T-cell (primary cell): ENCODE measurements around the gene PER2. TPM values are rescaled to one million over a fixed set of nuclear protein-coding genes. Genes with fewer than 3 reads are reported as not detected.

Experiments used
- ATAC-seq, 4 experiments: fragments of 200-7000 bp in 3 of 4; fragments of 150-1000 bp in 1 of 4; cut with Tn5 transposase; replicated peaks in 1 of 4; 1 replicate in 3 of 4; 2 replicates in 1 of 4; pipeline ENCODE4 v1.10.0; 2021; ENCODE audit warnings: moderate library complexity in 3 of 4, mild to moderate bottlenecking in 2 of 4, moderate number of reproducible peaks in 1 of 4
- CTCF ChIA-PET, 2 donors: fragments of 300-600 bp; sonication (Branson Sonifier 250); formaldehyde crosslinking; loops; one replicate each; lab custom pipeline; 2022; ENCODE audit warnings: antibody characterized with exemption in 2 of 2; lab: Charles Lee
- POLR2A ChIA-PET, 2 donors: fragments of 300-600 bp; sonication (Branson Sonifier 250); formaldehyde crosslinking; loops; one replicate each; lab custom pipeline; 2022; ENCODE audit warnings: antibody characterized with exemption in 2 of 2; lab: Charles Lee
- DNase-seq, 35 experiments: peaks; one replicate each; pipeline versions ENCODE4 v3.0.0 to v3.0.0-alpha.2; 2013 to 2023
- H3K27ac ChIP-seq: one replicate; pipeline ENCODE4 v1.5.1; 2013; ENCODE audit warnings: low read length
- H3K27me3 ChIP-seq, 2 experiments: replicated peaks in 1 of 2; 1 replicate in 1 of 2; 2 replicates in 1 of 2; pipeline versions ENCODE4 v1.6.1 to v1.7.0; 2013; ENCODE audit warnings: low read length in 1 of 2, mixed read lengths in 1 of 2; ENCODE audit not compliant: control insufficient read depth in 2 of 2, insufficient read depth in 2 of 2; ENCODE audit errors: extremely low read depth in 1 of 2
- H3K36me3 ChIP-seq, 2 donors: 1 replicate in 1 of 2; 2 replicates in 1 of 2; pipeline versions ENCODE4 v1.6.1 to v1.7.0; 2013; ENCODE audit warnings: low read length in 1 of 2; ENCODE audit not compliant: control insufficient read depth in 2 of 2, insufficient read depth in 1 of 2; ENCODE audit errors: extremely low read depth in 1 of 2
- H3K4me1 ChIP-seq, 2 experiments: 1 replicate in 1 of 2; 2 replicates in 1 of 2; pipeline versions ENCODE4 v1.6.1 to v1.7.0; 2013; ENCODE audit warnings: low read length in 2 of 2, mixed read lengths in 1 of 2; ENCODE audit not compliant: insufficient read depth in 2 of 2, control insufficient read depth in 1 of 2; ENCODE audit errors: extremely low read depth in 1 of 2
- H3K4me3 ChIP-seq, 2 donors: 1 replicate in 1 of 2; 2 replicates in 1 of 2; pipeline versions ENCODE4 v1.5.1 to v1.7.0; 2013; ENCODE audit warnings: mild to moderate bottlenecking in 2 of 2, low read length in 1 of 2, moderate library complexity in 1 of 2; ENCODE audit not compliant: control insufficient read depth in 1 of 2; ENCODE audit errors: extremely low read depth in 1 of 2
- H3K9me3 ChIP-seq: 2 replicates; pipeline ENCODE4 v1.7.0; 2013
- H3K27ac Mint-ChIP-seq, 2 donors: one replicate each; pipeline ENCODE4 v1.8.0; 2020 to 2021; ENCODE audit warnings: mild to moderate bottlenecking in 2 of 2, mixed read lengths in 2 of 2
- H3K27me3 Mint-ChIP-seq, 2 donors: one replicate each; pipeline ENCODE4 v1.8.0; 2021 to 2022; ENCODE audit warnings: mixed read lengths in 2 of 2
- H3K36me3 Mint-ChIP-seq: one replicate; pipeline ENCODE4 v1.8.0; 2021; ENCODE audit warnings: mixed read lengths
- H3K4me1 Mint-ChIP-seq, 3 donors: one replicate each; pipeline ENCODE4 v1.8.0; 2020 to 2022; ENCODE audit warnings: mixed read lengths in 3 of 3, mild to moderate bottlenecking in 1 of 3
- H3K4me3 Mint-ChIP-seq, 3 donors: one replicate each; pipeline ENCODE4 v1.8.0; 2020 to 2022; ENCODE audit warnings: mild to moderate bottlenecking in 3 of 3, mixed read lengths in 3 of 3, moderate library complexity in 3 of 3
- H3K9me3 Mint-ChIP-seq, 3 donors: one replicate each; pipeline ENCODE4 v1.8.0; 2020 to 2022; ENCODE audit warnings: mixed read lengths in 3 of 3
- WGBS: methylation state at CpG from one replicate; pipeline ENCODE4 v1.1.5; 2013; ENCODE audit warnings: missing lambda C conversion rate; ENCODE audit not compliant: insufficient coverage; 5-methylcytosine and 5-hydroxymethylcytosine counted together
- total RNA-seq, 35 experiments: library from RNA in 6 of 35; stranded (reverse) in 6 of 35; fragments of 120-200 nt in 1 of 35; gene quantifications; one replicate each; pipeline versions ENCODE4 v1.2.1 to v1.2.4 and lab custom pipeline; 2013 to 2026

Gene PER2
- total RNA-seq, 5 donors from 2014 or later (not counting 1 experiment from before 2014, with no cell fraction given), result 9.3 to 24.5 (median 13.0) TPM

- H3K27ac ChIP-seq, result no peak overlapping the region
- H3K27me3 ChIP-seq, result no peaks in the 10 kb centered on the region
- WGBS, result 88% methylated on average over 4 of the region's 6 CpGs
- peaks cover 4 to 16% (median 11%) of the 10 kb centered on the region in 3 donors for H3K4me1 Mint-ChIP-seq
- no peak overlapping the region for H3K4me3 ChIP-seq
- H3K36me3 Mint-ChIP-seq, result peaks cover 26% of the 10 kb centered on the region
- no peaks in the 10 kb centered on the region for H3K9me3 Mint-ChIP-seq
- H3K36me3 ChIP-seq, result peaks cover 4 to 9% of the 10 kb centered on the region in 2 donors
- H3K9me3 ChIP-seq, result no peaks in the 10 kb centered on the region
- CTCF ChIA-PET, result no interaction called here
- no peaks in the 10 kb centered on the region for H3K4me1 ChIP-seq
- no peak overlapping the region for H3K4me3 Mint-ChIP-seq
- H3K27me3 Mint-ChIP-seq, result no peaks in the 10 kb centered on the region
- DNase-seq (no peak), ATAC-seq (no peak)
- POLR2A ChIA-PET, result no interaction called here
- no peak overlapping the region for H3K27ac Mint-ChIP-seq
Measured at GRCh38 chr2:238334885-238335284, 46.5 kb upstream of the PER2 start.

- Histone ChIP-seq H3K27me3 (no peaks in the 10 kb centered on the region), H3K4me1 (no peaks in the 10 kb centered on the region), H3K9me3 (no peaks in the 10 kb centered on the region), H3K4me3 (no peak overlapping the region), H3K36me3 (peaks cover 0 to 16% of the 10 kb centered on the region in 2 donors), H3K27ac (no peak overlapping the region)
- no CpG with 5 or more reads among the region's 5 CpGs for WGBS
- ChIA-PET POLR2A (no interaction called here), CTCF (no interaction called here)
- Mint-ChIP-seq H3K27ac (no peak overlapping the region), H3K36me3 (peaks cover 52% of the 10 kb centered on the region), H3K9me3 (peaks cover 0 to 4% (median 0%) of the 10 kb centered on the region in 3 donors), H3K27me3 (no peaks in the 10 kb centered on the region), H3K4me3 (no peak overlapping the region), H3K4me1 (peaks cover 0 to 11% (median 3%) of the 10 kb centered on the region in 3 donors)
- no peak for DNase-seq
- no peak for ATAC-seq
Measured at GRCh38 chr2:238331916-238332315, 43.5 kb upstream of the PER2 start.

- peaks cover 0 to 9% (median 2%) of the 10 kb centered on the region in 3 donors for H3K4me1 Mint-ChIP-seq
- 96% methylated on average over 9 of the region's 9 CpGs for WGBS
- H3K4me3 ChIP-seq, result no peak overlapping the region
- POLR2A ChIA-PET, result no interaction called here
- no peaks in the 10 kb centered on the region for H3K27me3 ChIP-seq
- CTCF ChIA-PET, result no interaction called here
- H3K36me3 Mint-ChIP-seq, result peaks cover 60% of the 10 kb centered on the region
- ATAC-seq (no peak), DNase-seq (no peak)
- H3K9me3 ChIP-seq, result no peaks in the 10 kb centered on the region
- no peak overlapping the region for H3K4me3 Mint-ChIP-seq
- no peak overlapping the region for H3K27ac ChIP-seq
- H3K4me1 ChIP-seq, result no peaks in the 10 kb centered on the region
- no peak overlapping the region for H3K27ac Mint-ChIP-seq
- peaks cover 2 to 10% of the 10 kb centered on the region in 2 donors for H3K36me3 ChIP-seq
- H3K9me3 Mint-ChIP-seq, result peaks cover 0 to 4% (median 0%) of the 10 kb centered on the region in 3 donors
- H3K27me3 Mint-ChIP-seq, result no peaks in the 10 kb centered on the region
Measured at GRCh38 chr2:238330391-238330790, 42.0 kb upstream of the PER2 start.

- no peak overlapping the region for H3K4me3 Mint-ChIP-seq
- H3K9me3 Mint-ChIP-seq, result peaks cover 0 to 4% (median 0%) of the 10 kb centered on the region in 3 donors
- no peaks in the 10 kb centered on the region for H3K27me3 Mint-ChIP-seq
- CTCF ChIA-PET, result no interaction called here
- H3K27me3 ChIP-seq, result no peaks in the 10 kb centered on the region
- H3K4me1 ChIP-seq, result no peaks in the 10 kb centered on the region
- peaks cover 50% of the 10 kb centered on the region for H3K36me3 Mint-ChIP-seq
- no peaks in the 10 kb centered on the region for H3K9me3 ChIP-seq
- WGBS, result no CpG with 5 or more reads among the region's 3 CpGs
- peaks cover 0 to 9% (median 4%) of the 10 kb centered on the region in 3 donors for H3K4me1 Mint-ChIP-seq
- POLR2A ChIA-PET, result no interaction called here
- peaks cover 2 to 7% of the 10 kb centered on the region in 2 donors for H3K36me3 ChIP-seq
- DNase-seq (no peak), ATAC-seq (no peak)
- no peak overlapping the region for H3K4me3 ChIP-seq
- no peak overlapping the region for H3K27ac Mint-ChIP-seq
- H3K27ac ChIP-seq, result no peak overlapping the region
Measured at GRCh38 chr2:238327751-238328150, 39.3 kb upstream of the PER2 start.

GRCh38 chr2:238326801-238327365, 38.5 kb upstream of the PER2 start:
- 91% methylated on average over 11 of the region's 12 CpGs for WGBS
- ATAC-seq, result no peak
- DNase-seq, result no peak
- H3K27me3 Mint-ChIP-seq, result no peaks in the 10 kb centered on the region
- peaks cover 0 to 4% (median 0%) of the 10 kb centered on the region in 3 donors for H3K9me3 Mint-ChIP-seq
- H3K36me3 ChIP-seq, result peaks cover 2 to 7% of the 10 kb centered on the region in 2 donors
- H3K36me3 Mint-ChIP-seq, result peaks cover 47% of the 10 kb centered on the region
- peaks cover 1 to 11% (median 7%) of the 10 kb centered on the region in 3 donors for H3K4me1 Mint-ChIP-seq
- H3K27me3 ChIP-seq, result no peaks in the 10 kb centered on the region
- H3K4me3 ChIP-seq, result no peak overlapping the region
- no peak overlapping the region for H3K4me3 Mint-ChIP-seq
- H3K4me1 ChIP-seq, result no peaks in the 10 kb centered on the region
- no peak overlapping the region for H3K27ac ChIP-seq
- H3K27ac Mint-ChIP-seq, result no peak overlapping the region
- H3K9me3 ChIP-seq, result no peaks in the 10 kb centered on the region
- ChIA-PET CTCF (no interaction called here), POLR2A (no interaction called here)

- H3K36me3 ChIP-seq, result peaks cover 2 to 7% of the 10 kb centered on the region in 2 donors
- Mint-ChIP-seq H3K36me3 (peaks cover 47% of the 10 kb centered on the region), H3K27me3 (no peaks in the 10 kb centered on the region), H3K4me1 (peaks cover 10 to 20% (median 16%) of the 10 kb centered on the region in 3 donors), H3K27ac (no peak overlapping the region), H3K9me3 (peaks cover 0 to 4% (median 0%) of the 10 kb centered on the region in 3 donors), H3K4me3 (no peak overlapping the region)
- H3K4me3 ChIP-seq, result no peak overlapping the region
- H3K27me3 ChIP-seq, result no peaks in the 10 kb centered on the region
- no peaks in the 10 kb centered on the region for H3K9me3 ChIP-seq
- DNase-seq, result no peak
- WGBS, result 91% methylated on average over 9 of the region's 9 CpGs
- no peak overlapping the region for H3K27ac ChIP-seq
- peaks cover 3 to 9% of the 10 kb centered on the region in 2 experiments for H3K4me1 ChIP-seq
- ChIA-PET CTCF (no interaction called here), POLR2A (no interaction called here)
- no peak for ATAC-seq
Measured at GRCh38 chr2:238325694-238326093, 37.3 kb upstream of the PER2 start.
